Measurements from ENCODE around the gene CTU1. TPM values are rescaled to one million over a fixed set of nuclear protein-coding genes. Genes with fewer than 3 reads are reported as not detected.

CTU1 gene
- total RNA-seq, 2 experiments from 2014 or later, result 1.4 to 1.6 TPM

GRCh38 chr19:51150627-51151026 lies 42.4 kb upstream of the CTU1 start:
- H3K27me3 Mint-ChIP-seq, result no peaks in the 10 kb centered on the region
- Histone ChIP-seq H3K27ac (ENCODE audit: low read depth in 1 of 2, low read length in 2 of 2) (no peak overlapping the region), H3K27me3 (ENCODE audit: control insufficient read depth in 1 of 2, insufficient read depth in 2 of 2, low read length in 2 of 2) (no peaks in the 10 kb centered on the region), H3K36me3 (ENCODE audit: insufficient read depth, low read length) (no peaks in the 10 kb centered on the region), H3K9me3 (ENCODE audit: control insufficient read depth in 1 of 2, insufficient read depth in 1 of 2, low read length in 2 of 2) (peaks cover 0 to 4% of the 10 kb centered on the region in 2 experiments), H3K4me3 (ENCODE audit: low read length) (no peak overlapping the region), H3K4me1 (ENCODE audit: insufficient read depth, low read length) (no peaks in the 10 kb centered on the region)
- H3K4me3 Mint-ChIP-seq, result no peak overlapping the region
- ChIA-PET POLR2A (no interaction called here), CTCF (no interaction called here)
- intact Hi-C loops (cut with DNase I, micrococcal nuclease), result no loop called here
- H3K4me1 Mint-ChIP-seq (ENCODE audit: low read depth), result no peaks in the 10 kb centered on the region
- no peak for TF ChIP-seq CTCF (IDR thresholded peaks at IDR 0.05)
- ATAC-seq (ENCODE audit: poor library complexity) (no peak), DNase-seq (no peak)
- H3K9me3 Mint-ChIP-seq, result no peaks in the 10 kb centered on the region
- no peaks in the 10 kb centered on the region for H3K36me3 Mint-ChIP-seq (ENCODE audit: low read depth)
- H3K27ac Mint-ChIP-seq, result no peak overlapping the region

- intact Hi-C loops (cut with DNase I, micrococcal nuclease), result no loop called here
- Mint-ChIP-seq H3K4me3 (no peak overlapping the region), H3K27ac (no peak overlapping the region), H3K9me3 (no peaks in the 10 kb centered on the region), H3K36me3 (ENCODE audit: low read depth) (no peaks in the 10 kb centered on the region), H3K4me1 (ENCODE audit: low read depth) (no peaks in the 10 kb centered on the region), H3K27me3 (peaks cover 4% of the 10 kb centered on the region)
- Histone ChIP-seq H3K4me3 (ENCODE audit: low read length) (no peak overlapping the region), H3K4me1 (ENCODE audit: insufficient read depth, low read length) (peaks cover 4% of the 10 kb centered on the region), H3K9me3 (ENCODE audit: control insufficient read depth in 1 of 2, insufficient read depth in 1 of 2, low read length in 2 of 2) (peaks cover 0 to 4% of the 10 kb centered on the region in 2 experiments), H3K36me3 (ENCODE audit: insufficient read depth, low read length) (no peaks in the 10 kb centered on the region), H3K27ac (ENCODE audit: low read depth in 1 of 2, low read length in 2 of 2) (no peak overlapping the region), H3K27me3 (ENCODE audit: control insufficient read depth in 1 of 2, insufficient read depth in 2 of 2, low read length in 2 of 2) (no peaks in the 10 kb centered on the region)
- ATAC-seq (ENCODE audit: poor library complexity), result no peak
- ChIA-PET CTCF (no interaction called here), POLR2A (interaction anchor here (0.9 kb wide), 1 partner anchor 10 kb away, joined by 3 read pairs; no protein-coding TSS in a partner anchor)
- no peak for TF ChIP-seq CTCF (IDR thresholded peaks at IDR 0.05)
- no peak for DNase-seq
These were observed 40.4 kb upstream of the CTU1 start for GRCh38 chr19:51148580-51148979.

GRCh38 chr19:51147663-51148062 lies 39.5 kb upstream of the CTU1 start:
- H3K36me3 ChIP-seq (ENCODE audit: insufficient read depth, low read length), result no peaks in the 10 kb centered on the region

More at GRCh38 chr19:51147663-51148062, 39.5 kb upstream of the CTU1 start:
- no peaks in the 10 kb centered on the region for H3K27me3 ChIP-seq (ENCODE audit: control insufficient read depth in 1 of 2, insufficient read depth in 2 of 2, low read length in 2 of 2)
- H3K27ac Mint-ChIP-seq, result no peak overlapping the region
- CTCF ChIA-PET, result no interaction called here
- H3K4me3 Mint-ChIP-seq, result no peak overlapping the region
- peaks cover 0 to 4% of the 10 kb centered on the region in 2 experiments for H3K9me3 ChIP-seq (ENCODE audit: control insufficient read depth in 1 of 2, insufficient read depth in 1 of 2, low read length in 2 of 2)
- DNase-seq (no peak), ATAC-seq (ENCODE audit: poor library complexity) (no peak)
- POLR2A ChIA-PET, result interaction anchor here (0.6 to 0.9 kb wide), 2 partner anchors 11 to 16 kb away, joined by 3 read pairs; no protein-coding TSS in a partner anchor
- peaks cover 4% of the 10 kb centered on the region for H3K4me1 ChIP-seq (ENCODE audit: insufficient read depth, low read length)
- no peak overlapping the region for H3K4me3 ChIP-seq (ENCODE audit: low read length)
- H3K27me3 Mint-ChIP-seq, result peaks cover 4% of the 10 kb centered on the region
- intact Hi-C loops (cut with DNase I, micrococcal nuclease), result no loop called here
- no peaks in the 10 kb centered on the region for H3K9me3 Mint-ChIP-seq
- no peaks in the 10 kb centered on the region for H3K36me3 Mint-ChIP-seq (ENCODE audit: low read depth)
- no peak overlapping the region for H3K27ac ChIP-seq (ENCODE audit: low read depth in 1 of 2, low read length in 2 of 2)
- no peaks in the 10 kb centered on the region for H3K4me1 Mint-ChIP-seq (ENCODE audit: low read depth)
- no peak for TF ChIP-seq CTCF (IDR thresholded peaks at IDR 0.05)
